HG03060 (cell line): ENCODE measurements around the gene MVB12B.

ENCODE experiments used
- ATAC-seq: cut with Tn5 transposase; IDR thresholded peaks from one replicate; pipeline ENCODE4 v1.9.1; 2021; ENCODE audit warnings: low read depth, moderate number of reproducible peaks; ENCODE audit not compliant: unreplicated experiment

Gene MVB12B

GRCh38 chr9:126328407-126328806 lies 1.8 kb downstream of the MVB12B start:
- ATAC-seq: no peak

- no peak for ATAC-seq
These were observed 3.0 kb downstream of the MVB12B start for GRCh38 chr9:126329476-126330275.

GRCh38 chr9:126330536-126330935 lies 3.9 kb downstream of the MVB12B start:
- ATAC-seq: no peak

GRCh38 chr9:126331964-126332748 lies 5.5 kb downstream of the MVB12B start:
- no peak for ATAC-seq

- no peak for ATAC-seq
These were observed 8.3 kb downstream of the MVB12B start for GRCh38 chr9:126334721-126335621.

GRCh38 chr9:126335837-126336735 lies 9.5 kb downstream of the MVB12B start:
- no peak for ATAC-seq

GRCh38 chr9:126336736-126337325 lies 10.2 kb downstream of the MVB12B start:
- ATAC-seq: no peak

GRCh38 chr9:126337729-126338372 lies 11.2 kb downstream of the MVB12B start:
- ATAC-seq: no peak

- no peak for ATAC-seq
These were observed 12.3 kb downstream of the MVB12B start for GRCh38 chr9:126338945-126339344.

GRCh38 chr9:126341426-126341825 lies 14.8 kb downstream of the MVB12B start:
- no peak for ATAC-seq

- ATAC-seq: no peak
These were observed 15.3 kb downstream of the MVB12B start for GRCh38 chr9:126341902-126342301.

- no peak for ATAC-seq
These were observed 16.0 kb downstream of the MVB12B start for GRCh38 chr9:126342621-126343031.

- no peak for ATAC-seq
These were observed 16.7 kb downstream of the MVB12B start for GRCh38 chr9:126343271-126343700.

- no peak for ATAC-seq
These were observed 19.4 kb downstream of the MVB12B start for GRCh38 chr9:126346031-126346430.

- no peak for ATAC-seq
These were observed 20.5 kb downstream of the MVB12B start for GRCh38 chr9:126347093-126347492.

GRCh38 chr9:126347911-126348760 lies 21.5 kb downstream of the MVB12B start:
- no peak for ATAC-seq

- ATAC-seq: no peak
These were observed 22.4 kb downstream of the MVB12B start for GRCh38 chr9:126348911-126349550.
